ENCODE measurements around the gene USP32. TPM values are rescaled to one million over a fixed set of nuclear protein-coding genes. Genes with fewer than 3 reads are reported as not detected.

USP32 gene
- total RNA-seq, 5 donors from 2014 or later (not counting 1 experiment from before 2014, with no cell fraction given): 30.0 to 34.5 (median 31.4) TPM

GRCh38 chr17:60412701-60413100, 20.8 kb upstream of the USP32 start:
- POLR2A ChIA-PET: no interaction called here
- H3K27me3 Mint-ChIP-seq: peaks cover 2 to 5% of the 10 kb centered on the region in 2 donors
- Histone ChIP-seq H3K4me1 (ENCODE audit: control insufficient read depth in 1 of 2, extremely low read depth in 1 of 2, insufficient read depth in 2 of 2, low read length in 2 of 2) (no peaks in the 10 kb centered on the region), H3K27me3 (replicated peaks in 1 of 2; ENCODE audit: control insufficient read depth in 2 of 2, extremely low read depth in 1 of 2, insufficient read depth in 2 of 2, low read length in 1 of 2) (peaks cover 0 to 4% of the 10 kb centered on the region in 2 experiments), H3K36me3 (ENCODE audit: control insufficient read depth in 2 of 2, extremely low read depth in 1 of 2, insufficient read depth in 1 of 2, low read length in 1 of 2) (no peaks in the 10 kb centered on the region), H3K4me3 (ENCODE audit: control insufficient read depth in 1 of 2, extremely low read depth in 1 of 2, low read length in 1 of 2) (no peak overlapping the region), H3K9me3 (no peaks in the 10 kb centered on the region), H3K27ac (ENCODE audit: low read length) (no peak overlapping the region)
- DNase-seq: no peak
- CTCF ChIA-PET: no interaction called here
- WGBS (ENCODE audit: insufficient coverage): no CpG with 5 or more reads among the region's 3 CpGs
- H3K4me3 Mint-ChIP-seq: no peak overlapping the region
- ATAC-seq (replicated peaks in 1 of 4): no peak
- no peaks in the 10 kb centered on the region for H3K36me3 Mint-ChIP-seq
- no peaks in the 10 kb centered on the region for H3K4me1 Mint-ChIP-seq
- no peak overlapping the region for H3K27ac Mint-ChIP-seq
- H3K9me3 Mint-ChIP-seq: no peaks in the 10 kb centered on the region

GRCh38 chr17:60410001-60410400, 18.1 kb upstream of the USP32 start:
- ChIA-PET CTCF (interaction anchor here in 1 of 2 donors (0.6 to 0.9 kb wide), 2 partner anchors 19 to 91 kb away, joined by 3 read pairs; no protein-coding TSS in a partner anchor), POLR2A (no interaction called here)
- no peak for ATAC-seq (replicated peaks in 1 of 4)
- Histone ChIP-seq H3K36me3 (ENCODE audit: control insufficient read depth in 2 of 2, extremely low read depth in 1 of 2, insufficient read depth in 1 of 2, low read length in 1 of 2) (no peaks in the 10 kb centered on the region), H3K27me3 (replicated peaks in 1 of 2; ENCODE audit: control insufficient read depth in 2 of 2, extremely low read depth in 1 of 2, insufficient read depth in 2 of 2, low read length in 1 of 2) (peaks cover 0 to 8% of the 10 kb centered on the region in 2 experiments), H3K4me3 (ENCODE audit: control insufficient read depth in 1 of 2, extremely low read depth in 1 of 2, low read length in 1 of 2) (no peak overlapping the region), H3K9me3 (no peaks in the 10 kb centered on the region), H3K4me1 (ENCODE audit: control insufficient read depth in 1 of 2, extremely low read depth in 1 of 2, insufficient read depth in 2 of 2, low read length in 2 of 2) (no peaks in the 10 kb centered on the region), H3K27ac (ENCODE audit: low read length) (no peak overlapping the region)
- H3K27me3 Mint-ChIP-seq: peaks cover 7 to 9% of the 10 kb centered on the region in 2 donors
- H3K36me3 Mint-ChIP-seq: no peaks in the 10 kb centered on the region
- H3K4me3 Mint-ChIP-seq: no peak overlapping the region
- no peak overlapping the region for H3K27ac Mint-ChIP-seq
- 90% methylated on average over 2 of the region's 4 CpGs for WGBS (ENCODE audit: insufficient coverage)
- H3K9me3 Mint-ChIP-seq: no peaks in the 10 kb centered on the region
- no peaks in the 10 kb centered on the region for H3K4me1 Mint-ChIP-seq
- DNase-seq: no peak

- DNase-seq: no peak
- Mint-ChIP-seq H3K9me3 (no peaks in the 10 kb centered on the region), H3K36me3 (no peaks in the 10 kb centered on the region), H3K27me3 (peaks cover 7 to 9% of the 10 kb centered on the region in 2 donors), H3K27ac (no peak overlapping the region), H3K4me1 (no peaks in the 10 kb centered on the region), H3K4me3 (no peak overlapping the region)
- POLR2A ChIA-PET: interaction anchor here in 1 of 2 donors (0.6 kb wide), 2 partner anchors 8 to 12 kb away, joined by 3 to 4 read pairs; no protein-coding TSS in a partner anchor
- Histone ChIP-seq H3K9me3 (no peaks in the 10 kb centered on the region), H3K36me3 (ENCODE audit: control insufficient read depth in 2 of 2, extremely low read depth in 1 of 2, insufficient read depth in 1 of 2, low read length in 1 of 2) (no peaks in the 10 kb centered on the region), H3K27me3 (replicated peaks in 1 of 2; ENCODE audit: control insufficient read depth in 2 of 2, extremely low read depth in 1 of 2, insufficient read depth in 2 of 2, low read length in 1 of 2) (peaks cover 0 to 8% of the 10 kb centered on the region in 2 experiments), H3K4me3 (ENCODE audit: control insufficient read depth in 1 of 2, extremely low read depth in 1 of 2, low read length in 1 of 2) (no peak overlapping the region), H3K4me1 (ENCODE audit: control insufficient read depth in 1 of 2, extremely low read depth in 1 of 2, insufficient read depth in 2 of 2, low read length in 2 of 2) (no peaks in the 10 kb centered on the region), H3K27ac (ENCODE audit: low read length) (no peak overlapping the region)
- WGBS (ENCODE audit: insufficient coverage): 91% methylated on average over 2 of the region's 3 CpGs
- CTCF ChIA-PET: interaction anchor here in 1 of 2 donors (0.5 kb wide), 1 partner anchor 171 kb away, joined by 3 read pairs; no protein-coding TSS in a partner anchor
- no peak for ATAC-seq (replicated peaks in 1 of 4)
These were observed 15.0 kb upstream of the USP32 start for GRCh38 chr17:60406887-60407286.

- Histone ChIP-seq H3K27ac (ENCODE audit: low read length) (no peak overlapping the region), H3K36me3 (ENCODE audit: control insufficient read depth in 2 of 2, extremely low read depth in 1 of 2, insufficient read depth in 1 of 2, low read length in 1 of 2) (no peaks in the 10 kb centered on the region), H3K4me3 (ENCODE audit: control insufficient read depth in 1 of 2, extremely low read depth in 1 of 2, low read length in 1 of 2) (no peak overlapping the region), H3K27me3 (replicated peaks in 1 of 2; ENCODE audit: control insufficient read depth in 2 of 2, extremely low read depth in 1 of 2, insufficient read depth in 2 of 2, low read length in 1 of 2) (peaks cover 0 to 8% of the 10 kb centered on the region in 2 experiments), H3K4me1 (ENCODE audit: control insufficient read depth in 1 of 2, extremely low read depth in 1 of 2, insufficient read depth in 2 of 2, low read length in 2 of 2) (peaks cover 1 to 2% of the 10 kb centered on the region in 2 experiments), H3K9me3 (no peaks in the 10 kb centered on the region)
- Mint-ChIP-seq H3K4me3 (no peak overlapping the region), H3K9me3 (no peaks in the 10 kb centered on the region), H3K27me3 (peaks cover 7% of the 10 kb centered on the region in 2 donors), H3K36me3 (no peaks in the 10 kb centered on the region), H3K4me1 (no peaks in the 10 kb centered on the region), H3K27ac (no peak overlapping the region)
- CTCF ChIA-PET: interaction anchor here in 1 of 2 donors (0.6 kb wide), 1 partner anchor 200 kb away, joined by 3 read pairs; no protein-coding TSS in a partner anchor
- WGBS (ENCODE audit: insufficient coverage): 96% methylated on average over 5 of the region's 6 CpGs
- DNase-seq (no peak), ATAC-seq (replicated peaks in 1 of 4) (no peak)
- POLR2A ChIA-PET: interaction anchor here in 1 of 2 donors (0.8 kb wide), 1 partner anchor 13 kb away, joined by 9 read pairs; no protein-coding TSS in a partner anchor
These were observed 12.0 kb upstream of the USP32 start for GRCh38 chr17:60403962-60404361.

- H3K9me3 ChIP-seq: no peaks in the 10 kb centered on the region
- no CpG with 5 or more reads among the region's 3 CpGs for WGBS (ENCODE audit: insufficient coverage)
These were observed 11.5 kb upstream of the USP32 start for GRCh38 chr17:60403523-60403810.

GRCh38 chr17:60401819-60402218, 9.9 kb upstream of the USP32 start:
- H3K9me3 ChIP-seq: no peaks in the 10 kb centered on the region
- peaks cover 9 to 12% (median 11%) of the 10 kb centered on the region in 3 donors for H3K4me1 Mint-ChIP-seq
- no peaks in the 10 kb centered on the region for H3K36me3 ChIP-seq (ENCODE audit: control insufficient read depth in 2 of 2, extremely low read depth in 1 of 2, insufficient read depth in 1 of 2, low read length in 1 of 2)
- no peak for ATAC-seq (replicated peaks in 1 of 4)
- H3K4me3 Mint-ChIP-seq: no peak overlapping the region
- peaks cover 7 to 12% of the 10 kb centered on the region in 2 experiments for H3K4me1 ChIP-seq (ENCODE audit: control insufficient read depth in 1 of 2, extremely low read depth in 1 of 2, insufficient read depth in 2 of 2, low read length in 2 of 2)
- ChIA-PET POLR2A (no interaction called here), CTCF (no interaction called here)
- no peaks in the 10 kb centered on the region for H3K9me3 Mint-ChIP-seq
- no peak overlapping the region for H3K27ac Mint-ChIP-seq
- H3K27ac ChIP-seq (ENCODE audit: low read length): no peak overlapping the region
- H3K27me3 Mint-ChIP-seq: peaks cover 3 to 6% of the 10 kb centered on the region in 2 donors
- H3K27me3 ChIP-seq (replicated peaks in 1 of 2; ENCODE audit: control insufficient read depth in 2 of 2, extremely low read depth in 1 of 2, insufficient read depth in 2 of 2, low read length in 1 of 2): peaks cover 0 to 5% of the 10 kb centered on the region in 2 experiments
- no peak overlapping the region for H3K4me3 ChIP-seq (ENCODE audit: control insufficient read depth in 1 of 2, extremely low read depth in 1 of 2, low read length in 1 of 2)
- no peak for DNase-seq
- no peaks in the 10 kb centered on the region for H3K36me3 Mint-ChIP-seq

More at GRCh38 chr17:60403523-60403810, 11.5 kb upstream of the USP32 start:
- peaks cover 7% of the 10 kb centered on the region in 2 donors for H3K27me3 Mint-ChIP-seq
- H3K27ac Mint-ChIP-seq: no peak overlapping the region
- Histone ChIP-seq H3K4me1 (ENCODE audit: control insufficient read depth in 1 of 2, extremely low read depth in 1 of 2, insufficient read depth in 2 of 2, low read length in 2 of 2) (peaks cover 2 to 4% of the 10 kb centered on the region in 2 experiments), H3K36me3 (ENCODE audit: control insufficient read depth in 2 of 2, extremely low read depth in 1 of 2, insufficient read depth in 1 of 2, low read length in 1 of 2) (no peaks in the 10 kb centered on the region), H3K27ac (ENCODE audit: low read length) (no peak overlapping the region), H3K4me3 (ENCODE audit: control insufficient read depth in 1 of 2, extremely low read depth in 1 of 2, low read length in 1 of 2) (no peak overlapping the region), H3K27me3 (replicated peaks in 1 of 2; ENCODE audit: control insufficient read depth in 2 of 2, extremely low read depth in 1 of 2, insufficient read depth in 2 of 2, low read length in 1 of 2) (peaks cover 0 to 8% of the 10 kb centered on the region in 2 experiments)
- ChIA-PET POLR2A (no interaction called here), CTCF (no interaction called here)
- DNase-seq (no peak), ATAC-seq (replicated peaks in 1 of 4) (no peak)
- peaks cover under 1 to 3% (median under 1%) of the 10 kb centered on the region in 3 donors for H3K4me1 Mint-ChIP-seq
- no peak overlapping the region for H3K4me3 Mint-ChIP-seq
- no peaks in the 10 kb centered on the region for H3K36me3 Mint-ChIP-seq
- no peaks in the 10 kb centered on the region for H3K9me3 Mint-ChIP-seq
